ENCODE data around the gene EXOC4. TPM values are rescaled to one million over a fixed set of nuclear protein-coding genes. Genes with fewer than 3 reads are reported as not detected.

EXOC4 gene
- polyA plus RNA-seq, 2 donors, result 11.1 to 19.0 TPM

GRCh38 chr7:133301444-133301843 lies 48.6 kb downstream of the EXOC4 start:
- no peaks in the 10 kb centered on the region for H3K27me3 ChIP-seq (ENCODE audit: control insufficient read depth in 1 of 2, insufficient read depth in 2 of 2, low read length in 2 of 2)
- no peak overlapping the region for H3K27ac ChIP-seq (ENCODE audit: low read depth in 2 of 2, low read length in 1 of 2)
- no peak overlapping the region for H3K4me3 ChIP-seq (ENCODE audit: low read depth in 1 of 2, low read length in 2 of 2)
- H3K4me1 ChIP-seq (ENCODE audit: control insufficient read depth in 2 of 2, insufficient read depth in 2 of 2, low read length in 1 of 2), result peaks cover 0 to 2% of the 10 kb centered on the region in 2 donors
- WGBS, 2 donors, result 42 to 55% methylated on average over 2 of the region's 2 CpGs
- no peaks in the 10 kb centered on the region for H3K36me3 ChIP-seq (ENCODE audit: control insufficient read depth in 2 of 2, insufficient read depth in 2 of 2, low read length in 1 of 2)
- H3K9me3 ChIP-seq (ENCODE audit: control insufficient read depth in 2 of 2, insufficient read depth in 1 of 2, low read depth in 1 of 2, low read length in 1 of 2), result no peaks in the 10 kb centered on the region

- H3K4me3 ChIP-seq (ENCODE audit: low read depth in 1 of 2, low read length in 2 of 2), result no peak overlapping the region
- H3K36me3 ChIP-seq (ENCODE audit: control insufficient read depth in 2 of 2, insufficient read depth in 2 of 2, low read length in 1 of 2), result peaks cover 3% of the 10 kb centered on the region in 2 donors
- H3K27me3 ChIP-seq (ENCODE audit: control insufficient read depth in 1 of 2, insufficient read depth in 2 of 2, low read length in 2 of 2), result no peaks in the 10 kb centered on the region
- peaks cover 0 to 2% of the 10 kb centered on the region in 2 donors for H3K4me1 ChIP-seq (ENCODE audit: control insufficient read depth in 2 of 2, insufficient read depth in 2 of 2, low read length in 1 of 2)
- H3K27ac ChIP-seq (ENCODE audit: low read depth in 2 of 2, low read length in 1 of 2), result no peak overlapping the region
- WGBS, 2 donors, result 98 to 100% methylated on average over 1 of the region's 1 CpG
- no peaks in the 10 kb centered on the region for H3K9me3 ChIP-seq (ENCODE audit: control insufficient read depth in 2 of 2, insufficient read depth in 1 of 2, low read depth in 1 of 2, low read length in 1 of 2)
These were observed 50.5 kb downstream of the EXOC4 start for GRCh38 chr7:133303372-133303771.

- no peak overlapping the region for H3K27ac ChIP-seq (ENCODE audit: low read depth in 2 of 2, low read length in 1 of 2)
- WGBS, 2 donors, result 89 to 99% methylated on average over 2 of the region's 2 CpGs
- H3K4me1 ChIP-seq (ENCODE audit: control insufficient read depth in 2 of 2, insufficient read depth in 2 of 2, low read length in 1 of 2), result peaks cover 0 to 2% of the 10 kb centered on the region in 2 donors
- H3K36me3 ChIP-seq (ENCODE audit: control insufficient read depth in 2 of 2, insufficient read depth in 2 of 2, low read length in 1 of 2), result peaks cover 3% of the 10 kb centered on the region in 2 donors
- no peaks in the 10 kb centered on the region for H3K9me3 ChIP-seq (ENCODE audit: control insufficient read depth in 2 of 2, insufficient read depth in 1 of 2, low read depth in 1 of 2, low read length in 1 of 2)
- H3K4me3 ChIP-seq (ENCODE audit: low read depth in 1 of 2, low read length in 2 of 2), result no peak overlapping the region
- H3K27me3 ChIP-seq (ENCODE audit: control insufficient read depth in 1 of 2, insufficient read depth in 2 of 2, low read length in 2 of 2), result no peaks in the 10 kb centered on the region
These were observed 51.1 kb downstream of the EXOC4 start for GRCh38 chr7:133303931-133304330.

- Histone ChIP-seq H3K4me3 (ENCODE audit: low read depth in 1 of 2, low read length in 2 of 2) (no peak overlapping the region), H3K4me1 (ENCODE audit: control insufficient read depth in 2 of 2, insufficient read depth in 2 of 2, low read length in 1 of 2) (no peaks in the 10 kb centered on the region), H3K27ac (ENCODE audit: low read depth in 2 of 2, low read length in 1 of 2) (no peak overlapping the region), H3K36me3 (ENCODE audit: control insufficient read depth in 2 of 2, insufficient read depth in 2 of 2, low read length in 1 of 2) (peaks cover 3 to 6% of the 10 kb centered on the region in 2 donors), H3K27me3 (ENCODE audit: control insufficient read depth in 1 of 2, insufficient read depth in 2 of 2, low read length in 2 of 2) (no peaks in the 10 kb centered on the region), H3K9me3 (ENCODE audit: control insufficient read depth in 2 of 2, insufficient read depth in 1 of 2, low read depth in 1 of 2, low read length in 1 of 2) (no peaks in the 10 kb centered on the region)
- WGBS, 2 donors, result 98 to 99% methylated on average over 6 of the region's 6 CpGs
These were observed 56.5 kb downstream of the EXOC4 start for GRCh38 chr7:133309333-133309732.

- Histone ChIP-seq H3K36me3 (ENCODE audit: control insufficient read depth in 2 of 2, insufficient read depth in 2 of 2, low read length in 1 of 2) (peaks cover 3 to 6% of the 10 kb centered on the region in 2 donors), H3K9me3 (ENCODE audit: control insufficient read depth in 2 of 2, insufficient read depth in 1 of 2, low read depth in 1 of 2, low read length in 1 of 2) (no peaks in the 10 kb centered on the region), H3K27me3 (ENCODE audit: control insufficient read depth in 1 of 2, insufficient read depth in 2 of 2, low read length in 2 of 2) (no peaks in the 10 kb centered on the region), H3K4me3 (ENCODE audit: low read depth in 1 of 2, low read length in 2 of 2) (no peak overlapping the region), H3K27ac (ENCODE audit: low read depth in 2 of 2, low read length in 1 of 2) (no peak overlapping the region), H3K4me1 (ENCODE audit: control insufficient read depth in 2 of 2, insufficient read depth in 2 of 2, low read length in 1 of 2) (no peaks in the 10 kb centered on the region)
- WGBS, 2 donors, result 52 to 53% methylated on average over 3 of the region's 3 CpGs
These were observed 57.5 kb downstream of the EXOC4 start for GRCh38 chr7:133310232-133310862.

- Histone ChIP-seq H3K4me3 (ENCODE audit: low read depth in 1 of 2, low read length in 2 of 2) (no peak overlapping the region), H3K27me3 (ENCODE audit: control insufficient read depth in 1 of 2, insufficient read depth in 2 of 2, low read length in 2 of 2) (no peaks in the 10 kb centered on the region), H3K27ac (ENCODE audit: low read depth in 2 of 2, low read length in 1 of 2) (no peak overlapping the region), H3K36me3 (ENCODE audit: control insufficient read depth in 2 of 2, insufficient read depth in 2 of 2, low read length in 1 of 2) (peaks cover 0 to 3% of the 10 kb centered on the region in 2 donors), H3K4me1 (ENCODE audit: control insufficient read depth in 2 of 2, insufficient read depth in 2 of 2, low read length in 1 of 2) (no peaks in the 10 kb centered on the region), H3K9me3 (ENCODE audit: control insufficient read depth in 2 of 2, insufficient read depth in 1 of 2, low read depth in 1 of 2, low read length in 1 of 2) (no peaks in the 10 kb centered on the region)
- 86 to 93% methylated on average over 1 of the region's 1 CpG for WGBS, 2 donors
These were observed 60.7 kb downstream of the EXOC4 start for GRCh38 chr7:133313575-133313974.

GRCh38 chr7:133314084-133314483 lies 61.2 kb downstream of the EXOC4 start:
- Histone ChIP-seq H3K4me1 (ENCODE audit: control insufficient read depth in 2 of 2, insufficient read depth in 2 of 2, low read length in 1 of 2) (no peaks in the 10 kb centered on the region), H3K27me3 (ENCODE audit: control insufficient read depth in 1 of 2, insufficient read depth in 2 of 2, low read length in 2 of 2) (no peaks in the 10 kb centered on the region), H3K27ac (ENCODE audit: low read depth in 2 of 2, low read length in 1 of 2) (no peak overlapping the region), H3K9me3 (ENCODE audit: control insufficient read depth in 2 of 2, insufficient read depth in 1 of 2, low read depth in 1 of 2, low read length in 1 of 2) (no peaks in the 10 kb centered on the region), H3K36me3 (ENCODE audit: control insufficient read depth in 2 of 2, insufficient read depth in 2 of 2, low read length in 1 of 2) (peaks cover 0 to 3% of the 10 kb centered on the region in 2 donors), H3K4me3 (ENCODE audit: low read depth in 1 of 2, low read length in 2 of 2) (no peak overlapping the region)
- WGBS, 2 donors, result 84 to 85% methylated on average over 1 of the region's 1 CpG

GRCh38 chr7:133315332-133316040 lies 62.6 kb downstream of the EXOC4 start:
- Histone ChIP-seq H3K4me1 (ENCODE audit: control insufficient read depth in 2 of 2, insufficient read depth in 2 of 2, low read length in 1 of 2) (no peaks in the 10 kb centered on the region), H3K27ac (ENCODE audit: low read depth in 2 of 2, low read length in 1 of 2) (no peak overlapping the region), H3K36me3 (ENCODE audit: control insufficient read depth in 2 of 2, insufficient read depth in 2 of 2, low read length in 1 of 2) (peaks cover 0 to 2% of the 10 kb centered on the region in 2 donors), H3K27me3 (ENCODE audit: control insufficient read depth in 1 of 2, insufficient read depth in 2 of 2, low read length in 2 of 2) (no peaks in the 10 kb centered on the region), H3K4me3 (ENCODE audit: low read depth in 1 of 2, low read length in 2 of 2) (no peak overlapping the region), H3K9me3 (ENCODE audit: control insufficient read depth in 2 of 2, insufficient read depth in 1 of 2, low read depth in 1 of 2, low read length in 1 of 2) (no peaks in the 10 kb centered on the region)
- 86 to 88% methylated on average over 6 of the region's 6 CpGs for WGBS, 2 donors

- H3K4me3 ChIP-seq (ENCODE audit: low read depth in 1 of 2, low read length in 2 of 2), result no peak overlapping the region
- 96% methylated on average over 2 of the region's 2 CpGs for WGBS, 2 donors
These were observed 67.0 kb downstream of the EXOC4 start for GRCh38 chr7:133319842-133320241.

GRCh38 chr7:133320891-133321290 lies 68.0 kb downstream of the EXOC4 start:
- Histone ChIP-seq H3K4me3 (ENCODE audit: low read depth in 1 of 2, low read length in 2 of 2) (no peak overlapping the region), H3K27ac (ENCODE audit: low read depth in 2 of 2, low read length in 1 of 2) (no peak overlapping the region), H3K9me3 (ENCODE audit: control insufficient read depth in 2 of 2, insufficient read depth in 1 of 2, low read depth in 1 of 2, low read length in 1 of 2) (no peaks in the 10 kb centered on the region), H3K27me3 (ENCODE audit: control insufficient read depth in 1 of 2, insufficient read depth in 2 of 2, low read length in 2 of 2) (no peaks in the 10 kb centered on the region), H3K4me1 (ENCODE audit: control insufficient read depth in 2 of 2, insufficient read depth in 2 of 2, low read length in 1 of 2) (no peaks in the 10 kb centered on the region), H3K36me3 (ENCODE audit: control insufficient read depth in 2 of 2, insufficient read depth in 2 of 2, low read length in 1 of 2) (no peaks in the 10 kb centered on the region)
- WGBS, 2 donors, result 91 to 93% methylated on average over 2 of the region's 2 CpGs

More at GRCh38 chr7:133319842-133320241, 67.0 kb downstream of the EXOC4 start:
- no peak overlapping the region for H3K27ac ChIP-seq (ENCODE audit: low read depth in 2 of 2, low read length in 1 of 2)
- no peaks in the 10 kb centered on the region for H3K27me3 ChIP-seq (ENCODE audit: control insufficient read depth in 1 of 2, insufficient read depth in 2 of 2, low read length in 2 of 2)
- H3K9me3 ChIP-seq (ENCODE audit: control insufficient read depth in 2 of 2, insufficient read depth in 1 of 2, low read depth in 1 of 2, low read length in 1 of 2), result no peaks in the 10 kb centered on the region
- no peaks in the 10 kb centered on the region for H3K36me3 ChIP-seq (ENCODE audit: control insufficient read depth in 2 of 2, insufficient read depth in 2 of 2, low read length in 1 of 2)
- H3K4me1 ChIP-seq (ENCODE audit: control insufficient read depth in 2 of 2, insufficient read depth in 2 of 2, low read length in 1 of 2), result no peaks in the 10 kb centered on the region
